H1 (cell line): ENCODE measurements around the gene PLA2G4A. TPM values are rescaled to one million over a fixed set of nuclear protein-coding genes. Genes with fewer than 3 reads are reported as not detected.

Experiments used
- CTCF ChIA-PET: fragments of 300-600 bp; sonication (Branson Sonifier 250); formaldehyde crosslinking; loops from one replicate; lab custom pipeline; 2021; ENCODE audit not compliant: partially characterized antibody; lab: Charles Lee
- POLR2A ChIA-PET: fragments of 300-600 bp; sonication (Branson Sonifier 250); formaldehyde crosslinking; loops from one replicate; lab custom pipeline; 2021; ENCODE audit warnings: inconsistent platforms; ENCODE audit not compliant: partially characterized antibody; lab: Charles Lee
- DNase-seq, 2 experiments: peaks; one replicate each; pipeline versions ENCODE4 v3.0.0 to v3.0.0-alpha.2; 2010 to 2022; ENCODE audit warnings: low spot score in 2 of 2, low read depth in 1 of 2, mixed read lengths in 1 of 2
- FAIRE-seq: peaks from 2 replicates; lab custom pipeline; 2011; peaks lifted over from hg19 to GRCh38; lab: Jason Lieb, UNC
- H2AFZ ChIP-seq: 2 replicates; pipeline ENCODE4 v1.8.1; 2012; ENCODE audit warnings: low read length, inconsistent platforms
- H2AK5ac ChIP-seq: 2 replicates; pipeline ENCODE4 v1.6.1; 2013; ENCODE audit warnings: low read depth, low read length
- H2BK120ac ChIP-seq: replicated peaks from 2 replicates; pipeline ENCODE3; 2013; ENCODE audit warnings: low read depth, low read length, inconsistent platforms
- H2BK12ac ChIP-seq: 2 replicates; pipeline ENCODE4 v1.6.1; 2013; ENCODE audit warnings: low read depth, low read length
- H2BK15ac ChIP-seq: 2 replicates; pipeline ENCODE4 v1.6.1; 2013; ENCODE audit warnings: low read length
- H2BK20ac ChIP-seq: 2 replicates; pipeline ENCODE4 v1.6.1; 2013; ENCODE audit warnings: low read length
- H2BK5ac ChIP-seq: 2 replicates; pipeline ENCODE4 v1.6.1; 2013; ENCODE audit warnings: low read depth, low read length
- H3K14ac ChIP-seq: 2 replicates; pipeline ENCODE4 v1.6.1; 2013; ENCODE audit warnings: inconsistent platforms; ENCODE audit not compliant: insufficient read length
- H3K18ac ChIP-seq: 2 replicates; pipeline ENCODE4 v1.6.1; 2013; ENCODE audit warnings: low read length; ENCODE audit errors: extremely low read depth
- H3K23ac ChIP-seq: 2 replicates; pipeline ENCODE4 v1.6.1; 2013; ENCODE audit warnings: inconsistent platforms; ENCODE audit not compliant: insufficient read length
- H3K23me2 ChIP-seq: 2 replicates; pipeline ENCODE4 v1.6.1; 2013; ENCODE audit warnings: low read depth, low read length
- H3K27ac ChIP-seq: 2 replicates; pipeline ENCODE4 v1.6.1; 2011; ENCODE audit warnings: low read depth, low read length, inconsistent platforms
- H3K27me3 ChIP-seq, 4 experiments: replicated peaks in 1 of 4; 1 replicate in 1 of 4; 2 replicates in 3 of 4; pipeline versions ENCODE4 v1.6.1 to v1.8.1; 2011 to 2013; ENCODE audit warnings: low read length in 3 of 4, mild to moderate bottlenecking in 3 of 4, inconsistent platforms in 2 of 4, mixed read lengths in 2 of 4, moderate library complexity in 1 of 4; ENCODE audit not compliant: control insufficient read depth in 3 of 4, insufficient read depth in 3 of 4; ENCODE audit errors: extremely low read depth in 1 of 4
- H3K36me3 ChIP-seq, 4 experiments: 2 replicates each; pipeline versions ENCODE4 v1.6.1 to v1.8.1; 2011 to 2013; ENCODE audit warnings: mild to moderate bottlenecking in 4 of 4, low read length in 3 of 4, moderate library complexity in 2 of 4, control low read depth in 1 of 4, inconsistent platforms in 1 of 4; ENCODE audit not compliant: insufficient read depth in 4 of 4, control insufficient read depth in 2 of 4
- H3K4ac ChIP-seq: replicated peaks from 2 replicates; pipeline ENCODE3; 2013; ENCODE audit warnings: low read length, low read depth, mixed read lengths, inconsistent platforms; ENCODE audit not compliant: insufficient read length
- H3K4me1 ChIP-seq, 4 experiments: replicated peaks in 1 of 4; 1 replicate in 1 of 4; 2 replicates in 3 of 4; pipeline versions ENCODE4 v1.6.1 to v1.8.1; 2011 to 2013; ENCODE audit warnings: low read length in 3 of 4, inconsistent platforms in 2 of 4, mixed read lengths in 1 of 4; ENCODE audit not compliant: insufficient read depth in 4 of 4, control insufficient read depth in 3 of 4
- H3K4me2 ChIP-seq, 2 experiments: 2 replicates each; pipeline versions ENCODE4 v1.6.1 to v1.8.1; 2011 to 2013; ENCODE audit warnings: low read depth in 2 of 2, low read length in 2 of 2, control low read depth in 1 of 2, inconsistent platforms in 1 of 2, mild to moderate bottlenecking in 1 of 2; ENCODE audit not compliant: insufficient read depth in 1 of 2
- H3K4me3 ChIP-seq, 4 experiments: fragments of 200-600, 300-600 bp in 1 of 4; sonication (generic), shearing (Covaris generic), sonication (Bioruptor Twin) in 1 of 4; 2 replicates each; pipeline versions ENCODE4 v1.5.1 to v1.8.1; 2011 to 2016; ENCODE audit warnings: low read length in 4 of 4, low read depth in 3 of 4, control low read depth in 2 of 4, inconsistent platforms in 2 of 4, mild to moderate bottlenecking in 2 of 4, mixed read lengths in 1 of 4, moderate library complexity in 1 of 4; ENCODE audit not compliant: insufficient read depth in 2 of 4; ENCODE audit errors: extremely low read depth in 1 of 4
- H3K56ac ChIP-seq: replicated peaks from 2 replicates; pipeline ENCODE3; 2013; ENCODE audit warnings: low read depth, mild to moderate bottlenecking, mixed read lengths, low read length, inconsistent platforms; ENCODE audit not compliant: insufficient read length
- H3K79me1 ChIP-seq: 2 replicates; pipeline ENCODE4 v1.6.1; 2013; ENCODE audit warnings: low read depth, low read length, control low read depth
- H3K79me2 ChIP-seq, 2 experiments: 2 replicates each; pipeline versions ENCODE4 v1.6.1 to v1.8.1; 2012 to 2013; ENCODE audit warnings: low read length in 2 of 2, mild to moderate bottlenecking in 2 of 2, inconsistent platforms in 1 of 2; ENCODE audit not compliant: insufficient read depth in 2 of 2, control insufficient read depth in 1 of 2
- H3K9ac ChIP-seq, 4 experiments: replicated peaks in 1 of 4; 1 replicate in 1 of 4; 2 replicates in 3 of 4; pipeline versions ENCODE4 v1.6.1 to v1.8.1; 2011 to 2013; ENCODE audit warnings: low read depth in 3 of 4, low read length in 3 of 4, control low read depth in 2 of 4, mild to moderate bottlenecking in 2 of 4, moderate library complexity in 2 of 4, inconsistent platforms in 1 of 4; ENCODE audit errors: extremely low read depth in 1 of 4
- H3K9me3 ChIP-seq, 2 experiments: 2 replicates each; pipeline versions ENCODE4 v1.6.1 to v1.8.1; 2012 to 2013; ENCODE audit warnings: mild to moderate bottlenecking in 2 of 2, moderate library complexity in 2 of 2, control low read depth in 1 of 2, inconsistent platforms in 1 of 2, low read depth in 1 of 2, low read length in 1 of 2, mixed read lengths in 1 of 2; ENCODE audit not compliant: insufficient read depth in 2 of 2
- H4K20me1 ChIP-seq, 2 experiments: replicated peaks in 1 of 2; 2 replicates each; pipeline versions ENCODE3 to v1.8.1; 2011 to 2013; ENCODE audit warnings: inconsistent platforms in 2 of 2, low read length in 2 of 2, mild to moderate bottlenecking in 1 of 2; ENCODE audit not compliant: insufficient read depth in 2 of 2, control insufficient read depth in 1 of 2
- H4K5ac ChIP-seq: 2 replicates; pipeline ENCODE4 v1.6.1; 2013; ENCODE audit warnings: low read length, low read depth, mixed read lengths, inconsistent platforms; ENCODE audit not compliant: insufficient read length
- H4K8ac ChIP-seq: 2 replicates; pipeline ENCODE4 v1.8.0; 2013; ENCODE audit warnings: mild to moderate bottlenecking, moderate library complexity, low read length, inconsistent platforms; ENCODE audit not compliant: insufficient read depth; ENCODE audit errors: extremely low read depth
- H4K91ac ChIP-seq: replicated peaks from 2 replicates; pipeline ENCODE3; 2013; ENCODE audit warnings: low read length, mixed read lengths, inconsistent platforms; ENCODE audit not compliant: insufficient read length
- RBBP5 ChIP-seq: IDR thresholded peaks from 2 replicates; pipeline ENCODE4 v1.7.1; 2012; ENCODE audit warnings: low read depth, mild to moderate bottlenecking, inconsistent platforms, low read length, moderate library complexity, borderline replicate concordance
- WGBS, 2 experiments: shearing (Covaris generic) in 1 of 2; methylation state at CpG; one replicate each; pipeline versions ENCODE4 v1.1.6 to v1.1.7; 2013 to 2015; ENCODE audit warnings: low lambda C conversion rate in 2 of 2, mixed read lengths in 2 of 2, inconsistent platforms in 1 of 2, low coverage in 1 of 2, missing lambda C conversion rate in 1 of 2; ENCODE audit not compliant: insufficient replicate concordance in 2 of 2, insufficient coverage in 1 of 2, insufficient read length in 1 of 2; ENCODE audit errors: extremely low coverage in 1 of 2, missing lambda C conversion rate in 1 of 2; 5-methylcytosine and 5-hydroxymethylcytosine counted together
- polyA plus RNA-seq, 7 experiments: library from polyadenylated mRNA; depleted of rRNA in 3 of 7; stranded (reverse) in 5 of 7; unstranded in 2 of 7; fragments of >200 nt in 5 of 7; fragments of 200-250 nt in 2 of 7; gene quantifications; 1 replicate in 5 of 7; 2 replicates in 1 of 7; 4 replicates in 1 of 7; pipeline versions ENCODE4 v1.2.1 to v1.2.3, GENCODE V29; 2011 to 2013; ENCODE audit warnings: missing spikeins in 2 of 7, mixed read lengths in 2 of 7
- total RNA-seq: library from RNA; stranded (reverse); fragmentation: NEBNext Ultra II Directional; extraction: Animal tissue kit (Norgen Biotek cat#: 25700); gene quantifications from 2 replicates; pipeline ENCODE4 v1.2.1, GENCODE V29; 2021

The PLA2G4A gene
- total and polyA plus RNA-seq, 2 of the 8 experiments (the other 6 are each of a cell fraction or from before 2014, with no cell fraction given): 0.63 to 1.4 TPM

DNA sequence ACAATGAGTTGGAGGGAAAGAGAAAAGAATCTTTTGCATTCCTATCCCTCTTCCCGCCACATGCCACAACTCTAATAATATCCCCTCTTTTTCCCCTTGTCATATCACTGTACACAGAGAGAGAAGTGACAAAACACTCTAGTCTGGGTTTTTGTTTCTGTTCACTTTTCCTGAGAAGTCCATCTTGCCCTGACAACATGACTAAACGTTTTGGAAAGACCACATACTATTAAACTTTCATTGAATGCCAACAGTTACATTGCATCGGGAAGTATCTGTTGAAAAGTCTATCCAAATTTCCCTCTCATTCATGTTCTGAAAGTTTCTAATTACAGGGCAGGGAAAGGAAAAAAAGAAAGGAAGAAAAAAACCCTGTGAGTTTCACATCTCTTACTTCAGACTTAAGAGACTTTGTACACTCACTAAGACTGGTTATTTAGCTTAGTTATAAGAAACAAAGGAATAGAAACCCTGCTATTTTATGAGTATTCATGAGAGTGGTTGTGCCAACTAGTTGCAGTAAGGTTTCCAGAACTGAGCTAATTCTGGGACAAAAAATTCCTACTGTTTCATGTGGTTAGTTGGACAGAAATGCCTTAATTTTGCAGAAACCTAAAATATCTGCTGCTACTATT is 16.9 kb downstream of the PLA2G4A start:
- ChIA-PET CTCF (no interaction called here), POLR2A (no interaction called here)
- H3K27ac ChIP-seq: no peak overlapping the region
- H3K4me3 ChIP-seq: no peak overlapping the region
- DNase-seq (no peak), FAIRE-seq (no peak)
- no peaks in the 10 kb centered on the region for H3K36me3 ChIP-seq
- no peak overlapping the region for H4K8ac ChIP-seq
- no peaks in the 10 kb centered on the region for H4K20me1 ChIP-seq
- no peaks in the 10 kb centered on the region for H3K79me2 ChIP-seq
- H3K27me3 ChIP-seq: no peaks in the 10 kb centered on the region
- no peak overlapping the region for H3K4ac ChIP-seq
- H2AFZ ChIP-seq: no peak overlapping the region
- no peak overlapping the region for H4K91ac ChIP-seq
- no peak overlapping the region for H3K18ac ChIP-seq
- H3K79me1 ChIP-seq: no peaks in the 10 kb centered on the region
- H2BK120ac ChIP-seq: no peak overlapping the region
- H3K9ac ChIP-seq: no peak overlapping the region
- 83% methylated on average over 2 of the region's 3 CpGs; no CpG with 5 or more reads in 1 of the 2 experiments for WGBS, 2 experiments
- H3K56ac ChIP-seq: no peak overlapping the region
- H2BK5ac ChIP-seq: no peak overlapping the region
- no peak for TF ChIP-seq RBBP5
- no peak overlapping the region for H2AK5ac ChIP-seq
- H2BK12ac ChIP-seq: no peak overlapping the region
- no peak overlapping the region for H3K14ac ChIP-seq
- H3K4me1 ChIP-seq: no peaks in the 10 kb centered on the region
- no peak overlapping the region for H3K4me2 ChIP-seq
- H2BK15ac ChIP-seq: no peak overlapping the region
- no peak overlapping the region for H2BK20ac ChIP-seq
- no peaks in the 10 kb centered on the region; the same call in 1 of the 2 replicates for H3K23me2 ChIP-seq
- no peaks in the 10 kb centered on the region for H3K9me3 ChIP-seq
- H4K5ac ChIP-seq: no peak overlapping the region
- no peak overlapping the region for H3K23ac ChIP-seq
